SK-N-SH treated with all-trans-retinoic acid at 6 μM for 48 hours (cell line): ENCODE measurements around the gene GALNT7.

Source experiments
- ARNTL ChIP-seq: fragments of 450-650 bp; formaldehyde crosslinking; IDR thresholded peaks from 2 replicates; pipeline ENCODE4 v1.5.0; 2020; ENCODE audit warnings: low read depth, mild to moderate bottlenecking, moderate library complexity, borderline replicate concordance
- BACH2 ChIP-seq: fragments of 250-450 bp; sonication (Bioruptor Pico); IDR thresholded peaks from 2 replicates; pipeline ENCODE4 v1.9.0; 2021; ENCODE audit warnings: mild to moderate bottlenecking, borderline replicate concordance
- CREB5 ChIP-seq: fragments of 250-450 bp; sonication (Bioruptor Pico); IDR thresholded peaks from 2 replicates; pipeline ENCODE4 v1.5.1; 2020; ENCODE audit warnings: low read depth, mild to moderate bottlenecking, moderate library complexity
- SNAI2 ChIP-seq: fragments of 250-450 bp; sonication (Bioruptor Pico); IDR thresholded peaks from 2 replicates; pipeline ENCODE4 v1.5.0; 2020; ENCODE audit warnings: mild to moderate bottlenecking, moderate library complexity

DNA sequence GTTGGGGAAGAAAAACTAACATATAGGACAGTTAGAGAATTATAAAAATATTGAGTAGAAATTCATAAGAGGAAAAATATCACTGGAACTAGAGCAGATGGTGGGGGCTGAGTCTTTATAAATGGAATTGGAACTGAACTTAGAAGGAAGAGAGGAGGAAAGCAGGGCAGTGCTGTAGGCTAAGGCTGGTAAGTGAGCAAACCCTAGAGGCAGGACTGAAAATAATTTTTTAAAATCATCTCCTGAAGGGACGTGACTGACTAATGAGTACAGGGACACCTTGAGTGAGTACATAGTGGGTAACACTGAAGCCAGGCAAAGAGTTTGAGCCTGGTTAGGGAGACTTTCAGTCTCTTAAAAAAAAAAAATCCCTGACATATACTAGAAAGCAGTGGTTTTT is 63.3 kb downstream of the GALNT7 start:
- no peak for TF ChIP-seq CREB5 (CRISPR knock-in tag)
- TF ChIP-seq ARNTL (CRISPR knock-in tag): no peak
- no peak for TF ChIP-seq BACH2
- TF ChIP-seq SNAI2: no peak
